ENCODE measurements around the gene RTTN.

GRCh38 chr18:70142001-70142400 lies 63.5 kb downstream of the RTTN start:
- no peak for TF ChIP-seq RARB (CRISPR knock-in tag; IDR thresholded peaks at IDR 0.05)
- no peak for TF ChIP-seq ARNTL (CRISPR knock-in tag; IDR thresholded peaks at IDR 0.05; ENCODE audit: borderline replicate concordance, low read depth)
- TF ChIP-seq TSHZ2 (CRISPR knock-in tag; IDR thresholded peaks at IDR 0.05), result no peak
- no peak for TF ChIP-seq ZFP3 (CRISPR knock-in tag; IDR thresholded peaks at IDR 0.05)
- TF ChIP-seq PATZ1 (CRISPR knock-in tag; IDR thresholded peaks at IDR 0.05; ENCODE audit: borderline replicate concordance), result no peak
- no peak for TF ChIP-seq ESRRG (CRISPR knock-in tag; IDR thresholded peaks at IDR 0.05)
- no peak for TF ChIP-seq TOX (CRISPR knock-in tag; IDR thresholded peaks at IDR 0.05; ENCODE audit: borderline replicate concordance)
